GM12873 (cell line): ENCODE results near the gene TSSK2.

ENCODE experiments used
- TF ChIP-seq, protein P1 (sequence below): IDR thresholded peaks from 2 replicates; pipeline ENCODE4 v1.5.1; 2012; ENCODE audit warnings: low read depth, mild to moderate bottlenecking, moderate library complexity, low read length, control low read depth; ENCODE audit not compliant: insufficient read depth; ENCODE audit errors: missing control alignments

Gene TSSK2

DNA sequence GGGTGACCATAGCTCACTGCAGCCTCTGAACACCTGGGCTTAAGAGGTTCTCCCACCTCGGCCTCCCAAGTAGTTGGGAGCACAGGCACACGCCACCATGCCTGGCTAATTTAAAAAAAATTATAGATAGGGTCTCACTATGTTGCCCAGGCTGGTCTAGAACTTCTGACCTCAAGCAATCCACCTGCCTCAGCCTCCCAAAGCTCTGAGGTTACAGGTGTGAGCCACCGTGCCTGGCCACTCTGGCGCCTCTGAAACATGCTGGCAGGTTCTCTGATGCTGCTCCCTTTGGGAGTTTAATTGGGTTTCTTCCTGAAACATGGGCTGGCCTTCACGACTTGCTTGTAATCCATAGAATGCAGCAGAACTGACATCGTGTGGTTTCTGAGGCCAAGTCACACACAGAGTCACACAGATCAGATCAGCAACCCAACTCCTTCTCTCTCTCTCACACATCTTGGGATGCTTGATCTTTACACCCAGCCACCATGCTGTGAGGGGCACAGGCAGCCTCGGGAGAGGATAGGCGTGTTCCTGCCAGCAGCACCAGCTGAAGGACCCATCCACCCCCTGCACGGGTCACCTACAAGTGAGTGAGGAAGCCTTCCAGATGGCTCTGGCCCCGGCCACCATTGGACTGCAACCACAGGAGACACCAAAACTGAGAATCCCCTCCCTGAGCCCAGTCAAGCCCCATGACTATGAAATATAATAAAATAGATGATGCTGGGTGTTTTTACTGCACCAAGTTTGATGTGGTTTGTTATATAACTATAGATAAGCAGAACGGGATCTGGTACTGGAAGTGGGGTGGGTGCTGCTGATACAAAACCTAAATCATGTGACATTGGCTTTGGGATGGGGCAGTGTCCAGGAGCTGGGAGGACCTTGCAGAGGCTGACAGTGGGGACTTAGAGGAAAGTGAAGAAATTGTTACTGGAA, 22.1 kb downstream of the TSSK2 start:
- TF ChIP-seq, protein P1, sequence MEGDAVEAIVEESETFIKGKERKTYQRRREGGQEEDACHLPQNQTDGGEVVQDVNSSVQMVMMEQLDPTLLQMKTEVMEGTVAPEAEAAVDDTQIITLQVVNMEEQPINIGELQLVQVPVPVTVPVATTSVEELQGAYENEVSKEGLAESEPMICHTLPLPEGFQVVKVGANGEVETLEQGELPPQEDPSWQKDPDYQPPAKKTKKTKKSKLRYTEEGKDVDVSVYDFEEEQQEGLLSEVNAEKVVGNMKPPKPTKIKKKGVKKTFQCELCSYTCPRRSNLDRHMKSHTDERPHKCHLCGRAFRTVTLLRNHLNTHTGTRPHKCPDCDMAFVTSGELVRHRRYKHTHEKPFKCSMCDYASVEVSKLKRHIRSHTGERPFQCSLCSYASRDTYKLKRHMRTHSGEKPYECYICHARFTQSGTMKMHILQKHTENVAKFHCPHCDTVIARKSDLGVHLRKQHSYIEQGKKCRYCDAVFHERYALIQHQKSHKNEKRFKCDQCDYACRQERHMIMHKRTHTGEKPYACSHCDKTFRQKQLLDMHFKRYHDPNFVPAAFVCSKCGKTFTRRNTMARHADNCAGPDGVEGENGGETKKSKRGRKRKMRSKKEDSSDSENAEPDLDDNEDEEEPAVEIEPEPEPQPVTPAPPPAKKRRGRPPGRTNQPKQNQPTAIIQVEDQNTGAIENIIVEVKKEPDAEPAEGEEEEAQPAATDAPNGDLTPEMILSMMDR = no peak

GRCh38 chr22:19164425-19164824, 33.3 kb downstream of the TSSK2 start:
- TF ChIP-seq, protein P1 = no peak

DNA sequence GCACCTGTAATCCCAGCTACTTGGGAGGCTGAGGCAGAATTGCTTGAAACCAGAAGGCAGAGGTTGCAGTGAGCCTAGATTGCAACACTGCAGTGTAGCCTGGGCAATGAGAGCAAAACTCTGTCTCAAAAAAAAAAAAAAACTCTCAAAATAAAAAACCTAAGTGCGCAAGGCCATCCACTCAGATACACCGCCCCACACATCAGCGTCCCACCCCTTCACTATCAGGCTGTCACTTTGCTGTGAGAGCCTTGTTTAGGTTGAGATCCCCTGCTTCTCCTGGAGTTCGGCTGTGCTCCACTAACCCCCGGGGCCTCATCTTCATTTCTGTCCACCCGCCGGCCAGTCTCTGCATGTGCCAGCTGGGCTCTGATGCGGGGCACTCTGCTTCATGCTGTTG, 35.3 kb downstream of the TSSK2 start:
- TF ChIP-seq, protein P1 = no peak

DNA sequence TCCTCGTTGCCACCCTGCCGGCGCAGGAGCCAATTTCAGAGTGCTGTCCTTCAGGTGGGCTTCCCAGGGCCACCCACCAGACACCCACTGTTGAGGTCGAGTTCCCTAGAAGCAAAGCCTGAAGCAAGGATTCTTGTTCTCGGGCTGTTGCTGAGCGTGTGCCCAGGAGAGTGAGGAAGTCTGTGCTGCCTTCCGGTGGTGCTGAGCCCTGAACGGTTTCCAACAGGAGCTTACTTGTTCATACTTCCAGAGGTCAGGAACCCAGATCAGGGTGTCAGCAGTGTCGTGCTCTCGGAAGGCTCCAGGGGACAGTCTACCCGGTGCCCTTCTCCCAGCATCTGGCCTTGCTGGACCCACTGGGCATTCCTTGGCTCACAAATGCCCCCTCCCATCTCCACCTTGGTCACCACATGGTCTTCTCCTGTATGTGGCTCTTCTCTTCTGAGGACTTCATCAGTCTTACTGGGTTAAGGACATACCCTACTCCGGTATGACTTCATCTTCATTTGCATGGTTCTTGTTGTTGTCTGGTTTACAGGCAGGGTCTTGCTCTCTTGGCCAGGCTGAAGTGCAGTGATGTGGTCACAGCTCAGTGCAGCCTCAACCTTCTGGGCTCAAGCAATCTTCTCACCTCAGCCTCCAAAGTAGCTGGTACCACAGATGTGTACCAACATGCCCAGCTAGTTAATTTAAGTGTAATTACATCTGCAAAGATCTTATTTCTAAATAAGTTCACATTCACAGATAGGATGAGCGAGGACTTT, 36.2 kb downstream of the TSSK2 start:
- TF ChIP-seq, protein P1 = no peak

DNA sequence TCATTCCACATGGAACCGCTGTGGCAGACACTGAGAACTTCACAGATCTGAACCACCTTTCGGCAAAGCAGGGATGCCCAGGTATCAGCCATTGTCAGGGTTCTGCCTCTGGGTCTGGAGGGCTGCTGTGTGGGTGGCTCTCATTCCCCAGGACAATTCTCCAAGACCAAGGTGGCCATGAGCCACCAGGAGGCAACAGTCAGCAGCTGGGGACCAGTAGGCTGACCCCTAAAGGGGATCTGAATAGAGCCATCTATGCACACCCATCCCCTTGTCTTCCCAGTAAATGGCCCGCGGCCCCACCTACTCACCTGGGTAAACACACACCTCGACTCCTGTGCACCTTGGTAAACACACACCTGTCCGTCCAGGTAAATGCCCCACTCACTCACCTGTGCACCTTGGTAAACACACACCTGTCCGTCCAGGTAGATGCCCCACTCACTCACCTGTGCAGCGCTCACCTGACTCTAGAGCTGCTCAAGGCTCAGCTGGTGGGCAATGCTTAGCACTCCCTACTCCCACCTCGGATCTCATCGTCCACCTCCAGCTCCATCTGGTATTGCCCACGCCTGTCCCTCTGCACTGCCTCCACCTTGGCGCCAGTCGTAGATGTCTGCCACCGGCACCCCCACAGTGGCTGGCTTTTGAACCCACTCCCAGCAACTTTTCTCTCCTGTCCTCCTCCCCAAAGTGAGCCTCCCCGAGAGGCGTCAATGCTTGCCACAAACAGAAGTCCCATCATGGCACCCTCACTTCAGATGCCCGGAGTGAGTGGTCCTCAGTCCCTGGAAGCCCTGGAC, 37.2 kb downstream of the TSSK2 start:
- TF ChIP-seq, protein P1 = no peak

- TF ChIP-seq, protein P1 = no peak
Measured at GRCh38 chr22:19169002-19169946, 38.2 kb downstream of the TSSK2 start.
